GM21360 (cell line): ENCODE measurements around the gene FAH.
"Not testable (repeated sequence)": the region's sequence is repeated elsewhere in the genome, so short reads cannot be mapped to it uniquely, and the experiment has no call there.

ENCODE experiments used
- ATAC-seq: cut with Tn5 transposase; IDR thresholded peaks from one replicate; pipeline ENCODE4 v1.9.1; 2021; ENCODE audit warnings: mild to moderate bottlenecking, moderate library complexity; ENCODE audit not compliant: unreplicated experiment

The FAH gene

DNA sequence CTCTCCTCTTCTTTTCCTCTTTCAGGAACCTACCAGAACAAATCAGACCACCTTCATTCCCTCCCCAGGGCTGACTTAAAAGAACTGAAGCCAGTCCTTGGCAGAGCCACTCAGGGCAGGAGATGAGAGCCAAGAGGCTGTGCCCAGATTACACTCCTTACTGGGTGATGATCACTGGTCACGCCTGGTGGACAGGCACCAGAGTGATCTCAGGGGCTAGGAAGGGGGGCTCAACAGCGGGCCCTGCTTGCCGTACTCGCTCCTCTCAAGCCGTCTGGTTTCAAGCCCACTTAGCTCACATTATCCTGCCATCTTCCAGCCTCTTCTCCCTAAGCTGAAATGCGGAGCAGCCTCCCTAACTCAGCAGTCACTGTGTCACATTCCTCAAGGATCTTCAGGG is 1.7 kb upstream of the FAH start:
- no peak for ATAC-seq

DNA sequence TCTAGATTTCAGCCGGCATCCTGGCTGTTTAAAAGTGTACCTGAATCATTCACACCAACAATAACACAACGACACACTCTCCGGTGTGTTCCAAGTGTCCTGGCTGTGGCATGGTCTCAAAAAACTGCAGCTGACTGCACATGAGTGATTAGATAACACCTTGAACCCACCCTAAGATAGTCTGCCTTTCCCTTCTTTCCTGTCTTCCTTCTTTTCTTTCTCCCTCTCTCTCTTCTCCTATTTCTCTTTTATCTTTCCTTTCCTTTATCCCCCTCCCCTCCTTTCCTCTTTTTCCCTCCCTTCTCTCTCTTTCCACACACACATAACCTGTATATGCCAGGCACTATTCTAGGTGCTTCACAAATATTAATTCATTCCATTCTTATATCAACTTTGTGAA is 1.2 kb upstream of the FAH start:
- ATAC-seq = no peak

DNA sequence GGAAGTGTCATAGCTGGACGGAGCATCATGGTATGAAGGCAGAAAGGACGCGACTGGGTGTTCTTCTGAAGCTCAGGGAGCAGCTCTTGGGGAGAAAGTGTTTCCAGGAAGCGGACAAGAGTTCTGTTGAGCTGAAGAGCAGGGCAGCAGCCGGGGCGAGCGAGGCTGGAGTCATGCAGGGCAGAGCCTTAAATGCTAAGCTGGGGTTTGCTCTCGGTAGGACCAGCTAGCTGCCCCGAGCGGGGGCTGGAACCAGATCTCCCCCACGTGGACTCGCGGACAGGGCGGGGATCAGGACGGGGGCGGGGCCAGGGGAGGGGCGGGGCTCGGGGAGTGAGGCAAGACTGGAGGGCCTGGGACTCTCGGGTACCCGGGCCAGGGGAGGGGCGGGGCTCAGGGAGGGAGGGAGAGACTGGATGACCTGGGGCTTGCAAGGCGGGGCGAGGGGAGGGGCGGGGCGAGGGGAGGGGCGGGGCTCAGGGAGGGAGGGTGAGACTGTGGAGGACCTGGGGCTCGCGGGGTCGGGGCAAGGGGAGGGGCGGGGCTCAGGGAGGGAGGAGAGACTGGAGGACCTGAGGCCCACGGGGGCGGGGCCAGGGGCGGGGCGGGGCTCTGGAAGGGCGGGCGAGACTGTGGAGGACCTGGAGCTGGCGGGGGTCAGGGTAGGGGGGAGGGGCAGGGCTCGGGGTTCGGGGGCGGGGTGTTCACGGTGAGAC is 461 bp upstream of the FAH start:
- peak; percentile 47 for ATAC-seq

DNA sequence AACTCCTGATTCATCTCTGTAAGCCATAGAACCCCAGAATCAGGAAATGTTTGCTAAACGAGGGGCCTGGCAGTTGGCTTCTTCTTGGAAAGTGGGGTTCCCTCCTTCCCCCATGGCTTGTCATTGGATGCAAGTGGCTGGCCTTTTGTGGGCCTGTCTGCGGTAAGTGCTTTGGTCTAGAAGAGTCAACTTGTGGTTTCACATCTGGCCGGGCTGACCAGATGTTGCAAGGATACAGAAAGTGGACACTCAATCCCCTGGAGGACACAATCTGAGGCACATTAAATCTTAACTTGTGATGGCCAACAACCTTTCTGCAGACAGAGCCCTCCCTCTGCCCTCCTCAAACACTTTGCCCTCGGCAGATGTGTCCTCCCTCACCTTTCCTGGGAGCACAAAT is 1.1 kb downstream of the FAH start:
- no peak for ATAC-seq

DNA sequence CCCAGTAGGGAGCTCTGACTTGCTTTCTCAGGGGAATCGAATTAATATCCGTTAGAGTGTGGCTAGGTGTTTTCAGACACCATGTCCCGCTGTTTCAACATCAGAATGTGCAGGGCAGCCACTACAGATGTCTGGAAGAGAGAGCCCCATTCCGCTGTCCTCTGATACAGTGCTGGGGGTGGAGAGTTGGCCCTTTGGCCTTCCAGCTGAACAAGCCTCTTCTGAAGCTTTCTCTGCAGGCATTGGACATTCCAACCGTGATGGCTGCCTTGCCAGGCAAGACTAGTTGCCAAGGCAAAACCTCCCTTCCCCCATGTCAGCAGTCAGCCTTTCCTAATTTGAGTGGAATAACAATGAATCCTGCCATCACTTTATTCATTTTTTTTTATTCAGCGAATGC is 1.5 kb downstream of the FAH start:
- ATAC-seq = no peak

DNA sequence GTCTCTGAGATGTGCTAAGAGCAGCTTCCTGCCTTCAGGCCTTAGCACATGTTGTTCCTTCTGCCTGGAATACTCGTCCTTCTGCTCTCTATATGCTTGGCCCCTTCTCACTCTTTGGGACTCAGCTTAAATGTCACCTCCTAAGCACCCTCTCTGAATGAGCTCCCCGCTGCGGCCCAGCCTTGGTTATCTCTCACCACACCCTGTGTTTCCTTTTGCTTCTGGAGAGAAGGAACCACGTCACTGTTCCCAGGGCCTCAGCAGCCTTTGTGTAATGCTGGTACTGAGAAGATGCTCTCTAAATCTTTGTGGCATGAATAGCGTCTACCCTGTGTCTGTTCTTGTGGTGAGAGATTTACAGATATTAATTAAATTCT is 2.2 kb downstream of the FAH start:
- ATAC-seq = no peak

DNA sequence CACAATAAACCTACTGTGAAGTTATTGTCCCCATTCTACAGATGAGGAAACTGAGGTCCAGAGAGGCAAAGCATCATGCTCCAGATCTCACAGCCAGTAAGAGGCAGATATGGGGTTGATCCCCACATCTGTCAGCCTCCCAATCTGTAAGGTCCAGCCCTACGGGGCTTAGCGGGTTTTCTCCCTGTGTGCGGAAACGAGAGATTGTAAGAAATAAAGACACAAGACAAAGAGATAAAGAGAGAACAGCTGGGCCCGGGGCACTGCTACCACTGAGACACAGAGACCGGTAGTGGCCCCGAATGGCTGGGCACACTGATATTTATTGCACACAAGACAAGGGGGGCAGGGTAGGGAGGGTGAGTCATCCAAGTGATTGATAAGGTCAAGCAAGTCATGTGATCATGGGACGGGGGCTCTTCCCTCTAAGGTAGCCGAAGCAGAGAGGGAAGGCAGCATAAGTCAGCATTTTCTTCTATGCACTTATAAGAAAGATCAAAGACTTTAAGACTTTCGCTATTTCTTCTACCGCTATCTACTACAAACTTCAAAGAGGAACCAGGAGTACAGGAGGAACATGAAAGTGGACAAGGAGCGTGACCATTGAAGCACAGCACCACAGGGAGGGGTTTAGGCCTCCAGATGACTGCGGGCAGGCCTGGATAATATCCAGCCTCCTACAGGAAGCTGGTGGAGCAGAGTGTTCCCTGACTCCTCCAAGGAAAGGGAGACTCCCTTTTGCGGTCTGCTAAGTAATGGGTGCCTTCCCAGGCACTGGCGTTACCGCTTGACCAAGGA is 2.8 kb downstream of the FAH start:
- not testable (repeated sequence) for ATAC-seq

DNA sequence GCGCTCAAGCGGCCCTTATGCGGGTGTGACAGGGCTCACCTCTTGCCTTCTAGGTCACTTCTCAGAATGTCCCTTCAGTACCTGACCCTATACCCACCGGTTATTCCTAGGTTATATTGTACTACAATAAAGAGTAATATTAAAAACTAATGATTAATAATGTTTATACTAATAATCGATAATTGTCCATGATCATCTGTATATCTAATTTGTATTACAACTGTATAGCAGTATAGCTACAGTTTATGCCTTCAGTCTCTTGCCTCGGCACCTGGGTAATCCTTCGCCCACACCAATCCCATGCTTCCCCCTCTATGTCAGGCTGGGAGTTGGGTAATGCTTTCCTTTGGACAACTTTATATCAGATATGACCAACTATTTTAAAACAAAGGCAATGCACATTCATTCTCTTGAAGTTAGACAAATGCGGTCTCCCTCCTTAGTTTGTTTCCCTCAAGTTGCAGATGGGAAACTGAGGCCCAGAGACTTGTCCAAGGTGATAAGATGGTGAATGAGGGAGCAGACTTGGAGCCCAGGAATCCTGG is 3.4 kb downstream of the FAH start:
- no peak for ATAC-seq

DNA sequence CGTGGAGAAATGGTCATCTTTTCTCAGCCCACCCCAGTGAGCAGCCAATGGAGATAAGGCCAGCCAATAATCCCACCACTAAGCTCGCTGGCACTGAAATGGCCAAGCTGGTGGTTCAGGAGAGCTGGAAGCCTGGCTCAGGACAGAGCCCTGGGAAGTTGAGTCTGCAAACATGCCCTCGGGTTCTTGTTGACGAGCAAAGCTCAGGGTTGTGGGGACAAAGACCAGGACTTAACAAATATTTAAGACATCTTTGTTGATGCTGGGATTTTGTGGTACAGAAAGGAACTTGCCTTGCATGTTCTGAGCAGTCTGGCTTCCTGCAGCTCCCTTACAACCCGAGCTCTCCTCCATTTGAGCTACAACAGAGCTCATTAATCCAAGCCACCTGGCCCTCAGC is 4.4 kb downstream of the FAH start:
- ATAC-seq = no peak

DNA sequence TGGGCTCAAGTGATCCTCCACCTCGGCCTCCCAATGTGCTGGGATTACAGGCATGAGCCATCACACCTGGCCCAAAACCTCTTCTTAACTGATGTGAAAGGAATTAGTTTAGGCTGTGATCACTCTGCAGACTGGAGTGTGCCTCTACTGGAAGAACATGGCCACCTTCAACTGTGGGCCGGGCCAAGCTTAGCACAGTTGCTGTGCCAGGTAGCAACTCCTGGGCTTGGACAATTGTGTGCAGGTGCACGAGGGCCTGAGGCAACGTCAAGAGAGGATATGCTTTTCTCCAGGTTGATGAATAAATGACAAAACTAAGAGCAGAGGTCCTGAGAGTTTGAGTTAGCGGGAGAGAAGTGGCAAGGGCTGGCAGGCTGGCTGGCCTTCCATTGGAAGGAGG is 6.5 kb downstream of the FAH start:
- no peak for ATAC-seq

DNA sequence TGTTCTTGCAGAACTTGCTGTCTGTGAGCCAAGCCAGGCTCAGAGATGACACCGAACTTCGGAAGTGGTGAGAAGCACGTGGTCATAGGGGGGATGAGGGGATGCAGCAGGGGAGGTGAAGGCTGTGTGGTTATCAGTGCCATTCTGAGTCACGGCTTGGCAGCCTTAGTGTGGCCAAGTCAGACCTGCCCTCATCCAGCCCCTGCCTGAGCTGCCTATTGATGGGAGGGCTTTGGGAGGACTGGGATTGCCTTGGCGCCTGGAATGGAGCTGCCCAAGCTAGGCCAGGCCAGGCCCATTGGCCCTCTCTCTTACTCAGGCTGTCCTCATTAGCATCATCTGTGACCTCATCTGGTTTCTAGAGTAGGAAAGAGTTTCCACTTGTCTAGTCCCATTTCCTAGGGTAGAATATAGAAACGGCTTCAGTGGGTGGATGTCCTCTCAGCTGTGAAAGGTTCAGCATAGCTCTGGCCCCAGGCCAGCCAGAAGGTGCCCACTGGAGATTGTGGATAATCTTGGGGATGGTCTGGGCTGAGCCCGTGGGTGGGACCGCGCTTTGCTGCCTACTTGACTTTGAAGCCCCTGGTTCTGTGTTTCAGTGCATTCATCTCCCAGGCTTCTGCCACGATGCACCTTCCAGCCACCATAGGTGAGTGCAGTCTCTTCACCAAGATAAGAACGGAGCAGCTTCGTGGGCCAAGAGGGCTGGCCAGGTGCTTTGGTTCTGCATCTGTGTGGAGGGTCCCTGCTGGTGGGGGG is 7.2 kb downstream of the FAH start:
- ATAC-seq = no peak

DNA sequence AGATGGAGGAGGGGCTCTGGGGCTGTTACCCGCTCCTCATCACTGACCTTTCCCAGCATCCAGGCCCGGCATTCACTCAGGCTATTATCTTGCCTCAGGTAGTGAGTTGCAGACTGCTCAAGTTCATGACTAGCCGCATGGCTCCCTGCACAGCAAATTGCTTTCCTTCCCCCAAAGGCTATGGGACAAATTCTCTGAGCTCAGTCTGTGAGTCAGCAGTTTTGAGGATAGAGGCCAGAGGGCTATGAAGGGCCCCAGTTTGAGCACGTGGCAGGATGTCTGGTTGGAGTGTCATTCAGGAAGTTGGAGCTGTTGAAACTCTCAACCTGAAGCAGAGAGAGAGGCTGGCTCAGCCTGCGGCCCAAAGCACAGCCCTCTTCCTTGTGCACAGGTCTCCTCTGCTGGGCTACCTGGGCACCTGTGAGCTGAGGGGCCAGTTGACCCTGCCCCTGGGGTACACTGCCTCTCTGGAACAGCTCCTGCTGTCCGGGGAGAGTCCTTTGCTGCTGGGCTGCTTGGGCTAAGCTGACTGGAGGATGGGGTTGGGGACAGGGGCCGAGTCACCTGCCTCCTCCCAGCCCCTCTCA is 7.9 kb downstream of the FAH start:
- no peak for ATAC-seq

DNA sequence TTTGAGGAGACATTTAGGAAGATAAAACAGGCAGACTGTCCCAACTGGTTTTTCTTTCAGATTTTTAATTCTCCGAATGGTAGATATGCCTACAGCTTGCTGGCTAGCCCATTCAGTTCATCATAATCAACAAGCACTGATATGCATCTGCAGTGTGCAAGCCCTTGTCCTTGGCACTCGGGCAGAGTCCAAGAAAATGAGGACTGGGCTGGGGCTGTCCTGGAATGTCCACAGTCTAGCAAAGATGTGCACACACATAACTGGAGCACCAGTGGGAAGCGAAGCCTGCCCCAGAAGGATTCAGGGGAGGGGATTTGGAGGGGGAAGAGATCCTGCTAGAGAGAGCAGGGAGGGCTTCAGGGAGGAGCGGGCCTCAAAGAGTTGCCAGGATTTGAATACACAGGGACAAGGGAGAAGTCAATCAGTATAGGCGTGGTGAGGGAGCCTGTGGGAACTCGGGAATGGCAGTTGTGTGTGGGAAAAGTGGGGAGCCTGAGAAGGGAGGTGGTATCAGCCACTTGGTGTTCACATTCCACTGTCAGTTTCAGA is 8.7 kb downstream of the FAH start:
- no peak for ATAC-seq

DNA sequence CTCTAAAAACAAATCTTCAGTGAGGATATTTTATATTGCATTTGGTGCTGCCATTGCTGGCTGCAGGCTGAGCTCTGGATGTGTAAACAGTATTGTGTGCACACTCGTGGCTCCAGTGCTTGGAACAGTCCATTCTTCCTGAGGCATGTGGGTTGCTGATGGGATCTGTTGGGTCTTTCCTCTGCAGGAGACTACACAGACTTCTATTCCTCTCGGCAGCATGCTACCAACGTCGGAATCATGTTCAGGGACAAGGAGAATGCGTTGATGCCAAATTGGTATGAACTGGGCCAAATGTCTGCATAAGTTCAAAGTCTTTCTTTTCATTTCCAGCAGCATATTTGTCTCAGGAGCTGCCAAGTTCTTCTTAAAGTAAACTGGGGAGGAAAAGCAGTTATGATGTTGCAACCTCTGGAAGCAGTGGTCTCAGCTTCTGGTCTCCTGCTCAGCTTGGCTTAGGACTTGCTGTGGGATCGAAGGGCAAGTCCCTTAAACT is 9.3 kb downstream of the FAH start:
- ATAC-seq = no peak

DNA sequence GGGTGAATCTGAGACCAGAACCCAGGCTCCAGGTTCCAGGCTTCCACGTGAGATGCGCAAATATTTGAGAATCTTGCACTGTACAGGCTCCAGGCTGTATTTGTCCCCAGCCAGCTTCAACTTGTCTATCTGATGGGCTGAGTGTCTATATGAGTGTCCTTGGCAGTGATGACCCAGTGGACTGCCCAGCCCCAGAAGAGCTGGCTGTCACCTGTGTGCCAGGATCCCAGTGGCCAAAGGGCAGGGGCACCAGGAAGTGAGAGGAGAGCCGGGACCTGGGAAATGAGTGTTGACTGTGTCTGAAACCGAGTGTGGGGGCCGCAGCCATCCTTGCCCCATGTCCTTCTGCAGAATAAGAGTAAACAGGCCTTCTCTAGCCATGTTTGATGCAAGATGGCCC is 10.4 kb downstream of the FAH start:
- no peak for ATAC-seq

DNA sequence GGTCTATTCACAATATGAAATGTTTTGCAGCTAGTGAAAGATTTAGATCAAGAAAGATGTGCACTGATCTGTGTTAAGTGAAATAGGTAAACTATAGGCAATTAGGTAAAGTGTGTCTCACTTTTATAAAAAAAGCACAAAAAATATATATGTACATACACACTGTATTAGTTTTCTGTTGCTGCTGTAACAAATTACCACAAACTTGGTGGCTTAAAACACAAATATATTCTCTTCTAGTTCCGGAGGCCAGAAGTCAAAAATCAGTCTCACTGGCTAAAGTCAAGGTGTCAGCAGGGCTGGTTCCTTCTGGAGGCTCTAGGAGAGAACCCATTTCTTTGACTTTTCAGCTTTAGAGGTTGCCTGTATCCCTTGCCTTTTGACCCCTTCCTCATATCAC is 11.1 kb downstream of the FAH start:
- ATAC-seq = no peak

DNA sequence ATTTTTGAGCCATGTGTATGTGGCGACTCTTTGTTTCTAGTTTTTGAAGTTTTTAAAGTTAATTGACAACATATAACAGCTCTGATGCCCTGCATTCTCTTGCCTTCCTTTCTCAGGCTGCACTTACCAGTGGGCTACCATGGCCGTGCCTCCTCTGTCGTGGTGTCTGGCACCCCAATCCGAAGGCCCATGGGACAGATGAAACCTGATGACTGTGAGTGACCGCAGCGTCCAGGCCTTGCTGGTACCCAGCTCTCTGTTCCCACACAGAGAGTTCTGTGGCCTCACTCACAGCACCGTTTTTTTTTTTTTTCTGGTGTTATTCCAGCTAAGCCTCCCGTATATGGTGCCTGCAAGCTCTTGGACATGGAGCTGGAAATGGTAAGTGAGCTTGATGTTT is 15.1 kb downstream of the FAH start:
- ATAC-seq = no peak

DNA sequence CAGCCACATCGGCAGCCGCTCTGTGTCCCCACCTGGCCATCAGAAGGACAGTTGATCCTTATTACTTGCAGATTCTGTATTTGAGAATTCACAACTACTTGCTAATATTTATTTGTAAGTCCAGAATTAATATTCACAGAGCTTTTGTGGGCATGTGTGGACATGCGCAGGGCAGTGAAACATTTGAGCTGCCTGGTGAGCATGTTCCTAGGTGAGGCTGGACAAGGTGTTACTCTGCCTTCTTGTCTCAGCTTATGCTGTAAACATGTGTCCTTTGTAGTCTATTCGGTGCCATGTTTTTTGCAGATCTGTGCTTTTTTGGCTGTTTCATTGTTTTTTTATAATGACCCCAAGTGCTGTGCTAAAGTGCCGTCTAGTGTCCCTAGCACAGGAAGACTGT is 15.6 kb downstream of the FAH start:
- ATAC-seq = no peak

DNA sequence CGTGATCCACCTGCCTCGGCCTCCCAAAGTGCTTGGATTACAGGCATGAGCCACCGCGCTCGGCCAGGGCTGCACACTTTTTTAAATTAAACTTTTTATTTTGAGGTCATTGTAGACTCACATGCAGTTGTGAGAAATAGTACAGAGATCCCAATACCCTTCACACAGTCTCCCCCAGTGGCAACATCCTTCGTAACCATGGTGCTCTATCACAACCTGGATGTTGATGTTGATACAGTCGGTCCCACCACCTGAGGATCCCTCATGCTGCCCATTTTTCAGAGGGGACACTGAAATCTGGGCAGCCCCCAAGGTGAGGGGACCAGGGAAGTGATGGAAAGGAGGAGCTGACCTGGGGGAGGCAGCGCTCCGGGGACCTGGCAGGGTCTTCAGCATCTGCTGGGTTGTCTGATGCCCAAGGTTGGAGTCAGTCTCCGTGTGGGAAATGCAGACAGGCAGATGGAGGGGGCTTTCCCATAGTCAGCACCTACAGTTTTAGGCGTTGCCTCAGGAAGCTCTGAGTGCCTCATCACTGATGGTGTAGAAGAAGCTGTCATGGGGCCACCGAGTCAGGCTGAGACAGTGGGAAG is 17.1 kb downstream of the FAH start:
- ATAC-seq = no peak

DNA sequence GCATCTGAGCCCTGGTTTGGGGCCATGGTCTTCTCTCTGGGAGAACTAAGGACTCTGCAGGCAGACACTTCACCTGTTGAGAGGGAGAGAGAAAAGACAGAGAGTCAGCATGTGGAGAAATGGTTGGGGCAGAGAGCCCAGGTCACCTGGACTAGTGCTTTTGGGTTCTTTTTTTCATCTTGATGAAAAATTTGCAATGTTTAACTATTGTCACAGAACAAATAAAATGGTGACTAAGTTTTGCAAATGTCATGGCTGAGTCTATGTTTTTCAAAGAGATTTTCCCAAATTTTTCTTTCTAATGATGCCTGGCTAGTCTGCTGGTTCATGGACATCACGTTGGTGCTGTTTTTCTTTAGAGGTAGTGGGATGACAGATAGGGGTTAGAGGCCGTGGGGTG is 17.8 kb downstream of the FAH start:
- no peak for ATAC-seq
